HG02642 (cell line): ENCODE measurements around the gene ARHGEF3.
A peak's percentile ranks its signal among the peaks of the same experiment; 100 is the strongest.

Experiments
- ATAC-seq: cut with Tn5 transposase; IDR thresholded peaks from one replicate; pipeline ENCODE4 v1.9.1; 2021; ENCODE audit warnings: mild to moderate bottlenecking; ENCODE audit not compliant: unreplicated experiment, poor library complexity

The ARHGEF3 gene, protein sequence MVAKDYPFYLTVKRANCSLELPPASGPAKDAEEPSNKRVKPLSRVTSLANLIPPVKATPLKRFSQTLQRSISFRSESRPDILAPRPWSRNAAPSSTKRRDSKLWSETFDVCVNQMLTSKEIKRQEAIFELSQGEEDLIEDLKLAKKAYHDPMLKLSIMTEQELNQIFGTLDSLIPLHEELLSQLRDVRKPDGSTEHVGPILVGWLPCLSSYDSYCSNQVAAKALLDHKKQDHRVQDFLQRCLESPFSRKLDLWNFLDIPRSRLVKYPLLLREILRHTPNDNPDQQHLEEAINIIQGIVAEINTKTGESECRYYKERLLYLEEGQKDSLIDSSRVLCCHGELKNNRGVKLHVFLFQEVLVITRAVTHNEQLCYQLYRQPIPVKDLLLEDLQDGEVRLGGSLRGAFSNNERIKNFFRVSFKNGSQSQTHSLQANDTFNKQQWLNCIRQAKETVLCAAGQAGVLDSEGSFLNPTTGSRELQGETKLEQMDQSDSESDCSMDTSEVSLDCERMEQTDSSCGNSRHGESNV

DNA sequence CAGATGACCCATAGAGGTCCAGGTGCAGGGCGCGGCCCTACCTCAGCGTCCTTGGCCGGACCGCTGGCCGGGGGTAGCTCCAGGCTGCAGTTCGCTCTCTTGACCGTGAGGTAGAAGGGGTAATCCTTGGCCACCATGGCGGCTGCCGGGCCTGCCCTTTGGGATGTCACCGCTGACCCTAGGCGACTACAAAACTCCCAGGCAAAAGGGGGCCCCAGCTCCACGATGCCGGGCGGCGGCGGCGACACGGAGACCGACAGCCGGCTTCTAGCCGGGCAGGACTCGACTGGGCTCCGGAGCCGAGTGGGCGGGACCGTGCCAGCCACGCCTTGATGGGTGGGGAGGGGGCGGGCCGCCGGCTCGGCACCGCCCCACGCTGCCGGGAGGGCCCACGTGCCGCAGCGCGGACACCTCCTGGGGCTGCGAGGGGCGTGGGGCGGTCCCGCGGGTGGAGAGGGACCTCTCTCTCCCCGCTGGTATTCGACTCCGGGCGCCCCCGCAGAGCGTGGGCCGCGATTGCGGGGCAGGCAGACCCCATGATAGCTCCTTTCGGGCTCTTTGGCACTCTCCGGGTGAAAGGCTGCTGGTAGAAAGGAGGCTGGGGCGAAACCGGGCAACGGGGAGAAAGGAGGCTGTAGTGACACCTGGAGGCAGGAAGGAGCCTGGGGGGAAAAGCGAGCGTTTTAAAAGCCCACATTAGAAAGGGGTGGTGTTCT is at the start of gene ARHGEF3:
TSS of gene ARHGEF3 (minus strand) at position 288 of the 716 bp plus-strand sequence. CDS start at position 137, 151 bp downstream.
- ATAC-seq = peak; percentile 91

DNA sequence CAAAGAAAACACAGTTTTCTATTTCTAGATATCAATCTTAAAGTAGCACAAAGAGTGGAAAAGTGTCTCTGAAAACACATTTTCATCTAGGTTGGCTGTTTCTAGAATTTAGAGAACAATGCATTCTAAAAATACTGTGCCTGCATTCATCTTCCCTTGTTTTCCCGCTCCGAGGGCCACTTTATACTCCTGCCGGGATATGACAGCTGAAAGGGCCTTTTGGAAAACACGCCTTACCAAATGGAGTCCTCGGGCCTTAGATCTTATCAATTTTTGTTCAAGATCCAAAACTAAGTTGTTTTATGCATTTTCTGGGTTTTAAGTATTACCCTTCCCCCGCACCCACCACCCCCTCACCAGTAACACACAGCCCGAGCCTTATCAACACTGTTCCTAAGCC is 47.9 kb upstream of the ARHGEF3 start:
- no peak for ATAC-seq

DNA sequence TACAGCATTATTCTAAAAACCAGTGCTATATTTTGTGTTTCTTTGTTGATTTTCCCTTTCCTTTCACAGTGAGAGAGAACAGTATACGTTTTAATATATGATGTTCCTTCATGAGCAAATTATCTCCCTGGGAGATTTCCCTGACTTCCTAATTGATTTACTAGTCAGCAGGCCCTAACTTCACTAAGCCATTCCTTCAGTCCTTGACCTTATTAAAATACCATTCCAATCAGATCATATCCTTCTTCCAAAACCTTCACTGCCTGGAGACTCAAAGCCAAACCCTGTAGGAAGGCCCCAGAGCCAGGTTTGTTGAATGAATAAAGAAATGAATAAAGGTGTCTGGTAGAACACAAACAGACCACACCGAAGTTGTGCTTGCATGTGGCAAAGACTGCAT is 43.8 kb upstream of the ARHGEF3 start:
- ATAC-seq = no peak

DNA sequence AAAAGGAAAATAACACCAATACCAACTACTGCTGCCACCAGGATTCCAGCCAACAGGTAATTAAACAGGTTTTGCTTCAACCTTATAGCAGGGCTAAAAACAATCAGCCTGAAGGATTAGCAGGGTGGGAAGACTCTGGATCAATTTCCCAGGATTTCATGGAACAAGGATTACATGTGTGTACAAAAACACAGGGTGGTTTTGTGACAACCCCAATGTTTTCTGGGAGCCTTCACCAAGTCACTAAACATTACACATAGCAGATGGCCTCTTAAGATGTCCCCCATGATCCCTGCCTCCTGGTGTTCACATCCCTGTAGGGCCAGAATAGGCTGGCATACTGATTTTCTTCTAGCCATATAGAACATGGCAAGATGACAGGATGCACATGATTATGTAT is 42.8 kb upstream of the ARHGEF3 start:
- ATAC-seq = no peak

DNA sequence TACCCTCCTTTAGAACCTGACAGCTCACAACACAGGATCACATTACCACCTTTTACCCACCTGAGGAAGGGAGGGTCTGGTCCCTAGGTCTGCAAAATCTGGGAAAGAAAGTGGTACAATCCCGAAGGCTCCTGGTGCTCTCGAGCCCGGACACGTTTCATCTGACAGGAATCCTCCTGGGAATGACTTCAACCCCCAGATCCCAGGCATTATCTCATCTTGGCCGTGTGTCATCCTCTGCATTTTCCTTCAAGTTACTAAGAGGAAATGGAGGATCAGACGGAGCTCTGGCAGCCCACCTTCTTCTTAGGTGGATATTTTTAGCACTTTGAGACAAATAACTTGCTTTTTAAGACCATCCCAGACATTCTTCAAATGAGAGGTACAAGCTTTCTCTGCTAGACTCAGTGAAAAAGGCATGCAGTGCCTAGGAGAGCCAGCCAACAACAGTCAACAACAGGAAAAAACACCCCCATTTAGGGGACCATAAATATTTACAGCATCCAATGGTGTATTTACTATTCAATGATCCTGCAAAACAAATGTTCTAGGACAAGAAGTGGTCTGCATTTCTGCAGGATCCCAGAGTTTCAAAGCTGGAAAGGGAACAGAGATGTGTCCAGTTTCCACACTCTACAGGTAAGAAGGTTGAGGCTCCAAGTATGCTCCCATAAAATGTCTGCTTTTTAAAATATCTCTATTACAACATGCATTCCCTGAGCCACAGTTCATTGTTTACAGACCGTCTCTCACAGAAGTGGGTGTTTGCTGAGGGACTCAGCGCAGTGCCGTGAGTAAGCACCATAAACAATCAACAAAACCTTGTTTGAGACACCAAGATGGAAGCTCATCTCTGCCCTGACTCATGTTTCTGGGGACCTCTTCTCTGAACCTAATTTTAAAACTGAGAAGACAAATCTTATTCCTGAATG is 38.3 kb upstream of the ARHGEF3 start:
- ATAC-seq = no peak

DNA sequence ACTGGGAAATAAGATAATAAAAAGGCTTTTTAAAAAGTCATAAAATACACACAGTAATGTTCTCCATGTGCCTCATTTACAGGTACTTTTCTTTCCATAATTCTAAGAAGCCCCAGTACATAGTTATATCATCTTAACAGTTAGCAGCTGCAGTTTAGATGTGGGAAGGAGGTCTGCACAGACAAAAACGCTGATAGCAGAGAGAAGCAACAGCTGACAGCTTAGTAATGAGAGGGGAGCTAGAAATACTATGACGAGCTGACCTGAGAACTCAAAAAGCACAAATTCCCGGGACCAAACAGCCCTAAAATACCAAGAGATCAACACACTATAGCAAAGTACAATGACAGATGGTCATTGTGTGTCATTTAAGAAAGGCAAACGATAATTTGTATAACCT is 36.7 kb upstream of the ARHGEF3 start:
- ATAC-seq = no peak

DNA sequence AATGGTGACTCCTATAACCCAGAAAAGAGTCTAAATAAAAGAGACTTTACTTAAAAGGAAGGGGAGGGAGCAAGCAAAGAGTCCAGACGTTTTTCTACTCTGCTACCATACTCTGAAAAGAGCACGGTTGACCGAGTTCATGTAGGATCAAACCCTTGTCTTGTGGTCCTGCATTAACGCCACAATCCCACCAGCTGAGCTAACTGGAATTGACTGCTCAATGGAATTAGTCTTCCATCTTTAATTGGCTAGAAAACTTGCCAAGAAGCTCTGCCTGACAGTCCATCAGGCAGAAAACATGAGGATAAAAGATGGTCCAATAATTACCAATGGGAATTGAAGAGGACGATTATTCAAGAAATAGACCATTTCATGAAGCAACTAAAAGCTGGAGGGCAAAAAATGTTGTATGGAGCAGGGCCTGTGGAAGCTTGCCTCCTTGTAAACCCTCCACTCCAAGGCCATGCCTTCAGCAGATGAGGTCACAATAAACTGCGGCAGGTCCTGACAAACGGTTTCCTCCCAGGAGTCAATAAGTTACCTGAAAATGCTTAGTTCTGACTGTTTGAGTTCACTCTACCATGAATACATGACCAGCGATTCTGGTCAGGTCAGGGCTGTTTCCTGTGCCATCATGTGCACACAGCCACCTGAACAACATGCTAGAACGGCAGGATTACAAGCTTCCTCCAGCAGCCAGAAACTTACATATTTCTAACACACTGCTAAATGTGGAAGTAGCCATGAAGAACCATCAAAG is 35.6 kb upstream of the ARHGEF3 start:
- peak; percentile 64 for ATAC-seq

DNA sequence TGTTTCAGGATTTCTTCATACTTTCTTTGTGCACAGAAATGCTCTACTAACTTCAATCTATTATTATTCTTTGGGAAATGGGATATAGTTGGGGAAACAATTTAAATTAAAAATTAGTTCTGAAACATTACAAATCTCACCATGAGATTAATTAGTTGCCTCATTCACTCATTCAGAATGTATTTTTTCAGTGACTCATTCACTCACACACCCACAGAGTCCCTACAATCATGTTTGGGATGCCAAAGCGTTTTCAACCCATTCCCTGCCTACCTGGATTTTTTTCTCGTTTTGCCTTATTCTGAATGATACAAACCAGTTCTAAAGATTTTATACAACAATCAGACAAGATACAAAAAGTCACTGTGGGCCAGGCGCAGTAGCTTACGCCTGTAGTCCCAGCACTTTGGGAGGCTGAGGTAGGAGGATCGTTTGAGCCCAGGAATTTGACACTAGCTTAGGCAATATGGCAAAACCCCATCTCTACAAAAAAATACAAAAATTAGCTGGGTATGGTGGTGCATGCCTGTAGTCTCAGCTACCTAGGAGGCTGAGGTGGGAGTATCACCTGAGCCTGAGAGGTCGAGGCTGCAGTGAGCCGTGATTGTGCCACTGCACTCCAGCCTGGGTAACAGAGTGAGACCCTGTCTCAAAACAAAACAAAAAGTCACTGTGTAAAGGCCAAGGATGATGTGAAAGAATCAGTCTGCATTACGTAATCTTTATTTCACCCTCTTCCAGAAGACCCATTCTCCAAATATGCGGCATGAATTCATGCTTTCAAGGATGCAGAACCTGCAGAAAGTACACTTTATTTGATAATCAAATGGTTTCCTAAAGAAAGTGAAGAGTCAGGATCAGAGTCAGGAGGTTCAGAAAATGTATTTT is 34.8 kb upstream of the ARHGEF3 start:
- no peak for ATAC-seq

DNA sequence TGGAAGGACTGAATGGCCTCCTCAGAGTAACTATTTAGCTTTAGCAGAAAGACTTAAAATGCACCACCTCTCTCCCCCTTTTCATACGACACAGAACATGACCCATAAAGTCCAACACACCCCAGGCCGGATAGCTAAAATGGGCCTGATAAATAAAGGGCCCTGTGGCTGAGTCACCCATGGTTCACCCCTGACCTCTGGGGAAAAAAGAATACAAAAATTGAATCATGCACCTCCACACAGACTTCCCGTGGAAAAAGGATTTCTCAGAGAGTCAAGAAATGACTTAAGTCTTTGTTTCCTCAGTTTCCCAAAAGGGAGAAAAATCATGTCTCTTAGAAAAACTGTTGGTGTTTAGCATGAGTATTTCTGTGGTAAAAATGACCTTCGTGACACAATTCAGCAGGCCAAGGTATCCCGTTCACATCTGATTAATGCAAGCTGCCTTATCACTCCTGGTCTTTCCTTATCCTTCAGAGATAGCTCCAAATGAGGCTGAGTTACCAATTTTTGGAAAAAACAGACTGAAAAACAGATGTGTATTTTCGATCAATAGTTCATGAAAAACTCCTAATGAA is 34.0 kb upstream of the ARHGEF3 start:
- ATAC-seq = no peak

DNA sequence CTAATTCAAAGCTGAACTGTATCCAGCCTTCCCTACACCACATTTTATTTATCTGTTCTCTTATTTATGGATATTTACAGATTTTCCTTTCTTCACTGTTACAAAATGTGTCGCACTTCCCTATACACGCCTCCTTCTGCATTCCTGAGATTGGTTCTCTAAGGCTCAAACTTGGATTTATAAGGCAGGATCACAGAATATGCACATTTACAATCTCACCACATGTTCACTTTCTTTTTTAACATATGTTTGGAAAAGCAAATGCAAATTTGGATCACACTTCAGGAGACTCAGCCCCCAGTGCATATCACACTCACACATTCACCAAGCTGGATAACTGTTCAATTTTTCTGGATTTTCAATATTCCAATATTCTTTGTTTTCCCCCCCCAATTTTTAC is 31.8 kb upstream of the ARHGEF3 start:
- no peak for ATAC-seq

DNA sequence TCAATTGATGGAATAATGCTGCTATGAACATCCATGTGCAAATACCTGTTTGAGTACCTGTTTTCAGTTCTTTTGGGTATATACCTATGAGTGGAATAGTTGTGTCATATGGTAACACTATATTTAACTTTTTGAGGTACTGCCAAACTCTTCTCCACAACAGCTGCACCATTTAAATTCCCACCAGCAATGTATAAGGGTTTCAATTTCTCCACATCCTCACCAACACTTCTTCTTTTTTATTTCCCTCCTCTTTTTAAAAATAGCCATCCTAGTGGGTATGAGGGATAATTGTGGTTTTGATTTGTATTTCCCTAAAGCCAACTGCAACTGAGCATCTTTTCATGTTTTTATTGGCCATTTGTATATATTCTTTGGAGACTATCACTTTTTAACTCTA is 31.3 kb upstream of the ARHGEF3 start:
- ATAC-seq = no peak

DNA sequence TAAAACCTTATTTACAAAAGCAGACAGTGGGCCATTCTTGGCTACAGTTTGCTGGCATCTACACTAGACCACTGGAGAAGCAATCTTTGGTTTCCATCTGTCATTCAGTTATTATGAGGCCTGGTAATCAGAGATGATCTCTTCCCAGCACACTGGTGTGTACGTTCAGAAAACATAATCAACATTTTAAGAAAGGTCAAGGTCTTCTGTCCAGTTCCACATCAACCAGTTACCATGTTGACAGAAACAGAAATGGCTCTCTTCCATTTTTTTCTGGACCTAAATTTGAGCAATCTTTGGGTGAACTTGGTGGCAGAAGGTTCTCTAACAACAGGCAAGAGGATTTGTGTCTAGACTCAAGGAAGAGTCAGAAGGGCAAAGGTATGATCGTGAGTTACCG is 29.8 kb upstream of the ARHGEF3 start:
- no peak for ATAC-seq

DNA sequence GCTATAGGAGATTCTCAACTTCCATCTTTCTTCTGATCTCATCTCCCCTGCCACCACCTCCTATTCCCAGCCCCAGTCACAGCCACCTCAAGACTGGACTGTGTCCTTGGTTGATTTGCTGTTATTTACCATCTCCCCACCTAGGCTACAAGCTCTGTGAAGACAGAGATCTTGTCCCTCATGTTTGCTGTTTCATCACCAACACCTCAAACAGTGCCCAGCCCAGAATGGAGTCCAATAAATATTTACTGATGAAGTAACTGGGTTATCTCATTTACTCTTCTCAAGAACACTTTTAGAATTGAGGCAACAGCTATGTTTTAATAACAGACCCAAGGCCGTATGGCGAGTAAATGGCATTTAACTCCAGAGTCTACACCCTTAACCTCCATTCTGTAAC is 29.1 kb upstream of the ARHGEF3 start:
- no peak for ATAC-seq

DNA sequence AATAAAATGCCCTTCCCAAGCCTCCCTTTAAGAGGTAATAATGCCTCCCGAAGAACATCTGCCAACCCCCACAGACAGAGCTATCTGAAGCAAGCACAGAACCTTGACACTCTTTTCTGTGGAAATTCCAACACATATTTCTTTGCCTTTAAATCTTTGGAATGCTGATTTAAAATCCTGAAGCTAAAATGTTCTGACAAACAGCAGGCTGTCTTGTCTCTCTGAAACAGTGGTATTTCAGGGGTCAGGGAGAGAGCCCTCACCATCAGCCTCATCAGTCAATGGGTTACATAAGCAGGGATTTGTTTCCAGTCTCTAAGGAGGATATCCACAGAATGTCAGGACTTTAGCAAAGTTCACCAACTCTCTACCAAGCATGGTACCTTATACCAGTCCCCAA is 27.8 kb upstream of the ARHGEF3 start:
- ATAC-seq = no peak

DNA sequence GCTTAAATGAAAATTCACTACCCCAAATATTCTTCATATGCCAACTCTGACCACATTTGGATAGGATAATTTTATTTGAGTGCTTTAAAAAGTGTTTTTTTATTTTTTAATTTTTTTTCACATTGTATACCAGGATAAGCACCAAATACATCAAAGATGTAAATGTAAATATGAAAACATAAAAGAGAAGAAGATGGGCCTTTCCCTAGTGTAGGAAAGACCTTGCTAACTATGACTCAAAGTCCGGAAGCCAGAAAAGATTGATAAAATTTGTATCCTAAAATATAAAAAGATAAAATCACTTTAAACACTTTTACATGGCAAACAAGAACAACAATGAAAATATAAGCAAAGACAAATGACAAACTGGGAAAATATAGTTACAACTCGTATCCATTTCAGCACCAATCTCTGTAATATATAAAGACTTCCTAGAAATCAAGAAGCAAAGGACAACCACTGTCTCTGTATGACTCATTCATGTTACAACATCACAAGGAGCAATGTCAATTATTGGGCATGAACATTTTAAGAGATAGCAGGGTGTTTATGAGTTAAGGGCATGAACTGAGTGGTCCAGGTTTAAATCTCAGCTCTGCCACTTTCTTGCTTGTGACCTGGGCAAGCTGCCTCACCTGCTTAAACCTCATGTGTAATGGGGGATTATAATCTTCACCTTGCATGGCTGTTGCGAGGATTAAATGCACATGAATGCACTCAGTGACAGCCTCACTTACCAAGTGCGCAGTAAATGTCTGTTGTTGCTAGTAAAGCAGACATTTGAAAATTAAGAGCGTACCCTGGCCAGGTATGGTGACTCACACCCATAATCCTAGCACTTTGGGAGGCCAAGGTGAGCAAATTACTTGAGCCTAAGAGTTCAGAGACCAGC is 25.3 kb upstream of the ARHGEF3 start:
- ATAC-seq = no peak

DNA sequence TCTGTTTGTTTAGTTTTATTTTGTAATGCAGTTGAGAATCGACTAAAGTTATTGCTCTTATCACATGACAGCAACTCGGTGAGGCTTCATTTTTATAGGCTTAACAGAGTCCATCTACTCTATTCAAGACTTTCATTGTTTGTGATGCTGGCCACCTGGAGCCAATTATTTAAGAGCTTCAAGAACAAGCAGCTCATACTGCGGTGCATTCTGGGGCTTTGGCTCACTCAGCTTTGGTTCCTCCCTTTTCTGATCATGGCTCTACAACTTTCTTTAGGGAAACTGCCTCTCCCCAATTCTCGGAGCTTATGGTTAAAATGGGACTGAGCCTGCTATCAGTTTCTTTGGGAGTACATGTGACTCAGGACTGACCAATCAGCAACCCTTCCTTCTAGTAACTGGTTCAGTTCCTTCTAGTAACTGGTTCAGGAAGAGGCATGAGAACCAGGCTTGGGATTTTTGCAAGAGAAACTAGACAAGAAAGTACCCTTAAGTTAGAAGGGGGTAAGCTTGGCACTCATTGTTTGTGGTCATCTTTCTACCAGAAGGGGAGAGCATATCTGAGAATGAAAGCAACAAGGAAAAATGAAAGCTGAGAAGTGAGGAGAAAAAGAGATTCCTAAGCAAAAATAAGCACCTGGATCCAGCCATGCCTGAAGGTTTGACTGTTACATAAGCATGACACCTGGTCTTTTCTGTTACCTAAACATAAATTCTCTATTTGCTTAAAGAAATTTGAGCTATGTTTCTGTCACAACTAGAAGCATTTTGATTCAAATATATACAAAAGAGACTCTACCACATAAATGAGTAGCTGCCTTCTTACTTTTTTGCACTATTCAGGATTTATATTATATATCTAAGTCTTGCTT is 24.1 kb upstream of the ARHGEF3 start:
- no peak for ATAC-seq
